Tibial artery (tissue), 4 donors: ENCODE results near the gene ACIN1.

Experiments used
- DNase-seq, 2 donors: peaks; one replicate each; pipeline ENCODE4 v3.0.0-alpha.2; 2019
- H3K27ac ChIP-seq, 2 donors: fragments of 200-600 bp; sonication (generic) in 1 of 2; 1 replicate in 1 of 2; 2 replicates in 1 of 2; pipeline ENCODE4 v1.5.1; 2018 to 2019; ENCODE audit warnings: mild to moderate bottlenecking in 1 of 2
- H3K27me3 ChIP-seq, 2 donors: fragments of 200-600 bp; sonication (generic) in 1 of 2; one replicate each; pipeline versions ENCODE4 v1.5.1 to v1.6.0; 2016 to 2019
- H3K36me3 ChIP-seq, 3 donors: fragments of 200-600 bp; sonication (generic) in 2 of 3; one replicate each; pipeline ENCODE4 v1.5.1; 2016 to 2019; ENCODE audit warnings: mild to moderate bottlenecking in 2 of 3
- H3K4me1 ChIP-seq, 4 donors: fragments of 200-600 bp; sonication (generic) in 2 of 4; 1 replicate in 3 of 4; 2 replicates in 1 of 4; pipeline ENCODE4 v1.5.1; 2016 to 2019
- H3K4me3 ChIP-seq, 2 donors: fragments of 200-600 bp; sonication (generic) in 1 of 2; 1 replicate in 1 of 2; 2 replicates in 1 of 2; pipeline ENCODE4 v1.5.1; 2018 to 2019; ENCODE audit warnings: mild to moderate bottlenecking in 2 of 2
- H3K9me3 ChIP-seq, 3 donors: fragments of 200-600 bp; sonication (generic) in 1 of 3; one replicate each; pipeline ENCODE4 v1.5.1; 2016 to 2019
- intact Hi-C: fragments of 100-400 bp; cut with DNase I; formaldehyde crosslinking; loops from one replicate; pipeline ENCODE4 v1.15.0; 2023; ENCODE audit warnings: low total_unique reads
- TF ChIP-seq, protein P1 (sequence below), 2 experiments: fragments of 200-600 bp in 1 of 2; fragments of 450-650 bp in 1 of 2; IDR thresholded peaks; one replicate each; pipeline ENCODE4 v1.5.1; 2017 to 2019; ENCODE audit warnings: antibody characterized with exemption in 2 of 2, mild to moderate bottlenecking in 1 of 2, moderate library complexity in 1 of 2

ACIN1 gene

GRCh38 chr14:23009939-23010726 lies 84.8 kb downstream of the ACIN1 start, which contains the start of gene C14orf93:
C14orf93 (minus strand) TSS chr14:23010143; CDS start chr14:22999023, 11,120 bp downstream.
- Histone ChIP-seq H3K27me3 (no peaks in the 10 kb centered on the region), H3K9me3 (no peaks in the 10 kb centered on the region), H3K4me3 (peak within 1 kb of the TSS; percentile 53 to 64), H3K36me3 (no peaks in the 10 kb centered on the region), H3K27ac (peak within 1 kb of the TSS; percentile 83 to 85), H3K4me1 (peaks cover 0 to 23% (median 14%) of the 10 kb centered on the region in 4 donors)
- TF ChIP-seq, protein P1, sequence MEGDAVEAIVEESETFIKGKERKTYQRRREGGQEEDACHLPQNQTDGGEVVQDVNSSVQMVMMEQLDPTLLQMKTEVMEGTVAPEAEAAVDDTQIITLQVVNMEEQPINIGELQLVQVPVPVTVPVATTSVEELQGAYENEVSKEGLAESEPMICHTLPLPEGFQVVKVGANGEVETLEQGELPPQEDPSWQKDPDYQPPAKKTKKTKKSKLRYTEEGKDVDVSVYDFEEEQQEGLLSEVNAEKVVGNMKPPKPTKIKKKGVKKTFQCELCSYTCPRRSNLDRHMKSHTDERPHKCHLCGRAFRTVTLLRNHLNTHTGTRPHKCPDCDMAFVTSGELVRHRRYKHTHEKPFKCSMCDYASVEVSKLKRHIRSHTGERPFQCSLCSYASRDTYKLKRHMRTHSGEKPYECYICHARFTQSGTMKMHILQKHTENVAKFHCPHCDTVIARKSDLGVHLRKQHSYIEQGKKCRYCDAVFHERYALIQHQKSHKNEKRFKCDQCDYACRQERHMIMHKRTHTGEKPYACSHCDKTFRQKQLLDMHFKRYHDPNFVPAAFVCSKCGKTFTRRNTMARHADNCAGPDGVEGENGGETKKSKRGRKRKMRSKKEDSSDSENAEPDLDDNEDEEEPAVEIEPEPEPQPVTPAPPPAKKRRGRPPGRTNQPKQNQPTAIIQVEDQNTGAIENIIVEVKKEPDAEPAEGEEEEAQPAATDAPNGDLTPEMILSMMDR (IDR thresholded peaks at IDR 0.05), result no peak
- intact Hi-C loops, result no loop called here
- DNase-seq, result peak; percentile 75 to 90

DNA sequence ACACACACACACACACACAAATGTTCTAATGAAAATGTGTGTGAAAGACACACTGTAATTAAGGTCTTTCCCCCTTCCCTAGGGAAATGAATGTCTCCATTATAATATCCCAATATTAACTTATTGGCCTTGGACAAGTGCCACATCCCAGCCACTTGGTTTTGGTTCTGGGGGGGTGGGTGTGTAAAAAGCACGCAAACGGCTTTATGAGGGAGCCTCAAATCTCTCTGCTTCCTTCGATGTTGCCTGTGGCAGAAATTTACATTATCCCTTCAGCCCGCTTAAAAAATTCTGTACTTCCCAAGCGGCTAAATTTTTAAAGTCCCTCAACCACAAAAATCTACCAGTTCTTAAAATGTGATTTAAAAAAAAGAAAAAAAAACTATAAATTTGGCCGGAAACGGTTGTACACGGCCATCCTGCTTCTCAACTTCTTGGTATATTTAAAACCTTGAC lies 85.4 kb downstream of the ACIN1 start:
- Histone ChIP-seq H3K36me3 (no peaks in the 10 kb centered on the region), H3K27me3 (no peaks in the 10 kb centered on the region), H3K4me3 (peak overlapping the region; percentile 53 to 64), H3K9me3 (no peaks in the 10 kb centered on the region), H3K4me1 (peaks cover 0 to 23% (median 14%) of the 10 kb centered on the region in 4 donors), H3K27ac (peak overlapping the region; percentile 83 to 85)
- intact Hi-C loops, result no loop called here
- TF ChIP-seq, protein P1 (IDR thresholded peaks at IDR 0.05), result no peak
- DNase-seq, result no peak

- Histone ChIP-seq H3K4me3 (no peak overlapping the region), H3K27me3 (no peaks in the 10 kb centered on the region), H3K27ac (no peak overlapping the region), H3K4me1 (peaks cover 0 to 23% (median 14%) of the 10 kb centered on the region in 4 donors), H3K36me3 (no peaks in the 10 kb centered on the region), H3K9me3 (no peaks in the 10 kb centered on the region)
- no peak for DNase-seq
- intact Hi-C loops, result no loop called here
- TF ChIP-seq, protein P1 (IDR thresholded peaks at IDR 0.05), result no peak
Observed at GRCh38 chr14:23008831-23009230, 86.1 kb downstream of the ACIN1 start.
